ENCODE data around the gene PRMT1.

- TF ChIP-seq, protein P1, sequence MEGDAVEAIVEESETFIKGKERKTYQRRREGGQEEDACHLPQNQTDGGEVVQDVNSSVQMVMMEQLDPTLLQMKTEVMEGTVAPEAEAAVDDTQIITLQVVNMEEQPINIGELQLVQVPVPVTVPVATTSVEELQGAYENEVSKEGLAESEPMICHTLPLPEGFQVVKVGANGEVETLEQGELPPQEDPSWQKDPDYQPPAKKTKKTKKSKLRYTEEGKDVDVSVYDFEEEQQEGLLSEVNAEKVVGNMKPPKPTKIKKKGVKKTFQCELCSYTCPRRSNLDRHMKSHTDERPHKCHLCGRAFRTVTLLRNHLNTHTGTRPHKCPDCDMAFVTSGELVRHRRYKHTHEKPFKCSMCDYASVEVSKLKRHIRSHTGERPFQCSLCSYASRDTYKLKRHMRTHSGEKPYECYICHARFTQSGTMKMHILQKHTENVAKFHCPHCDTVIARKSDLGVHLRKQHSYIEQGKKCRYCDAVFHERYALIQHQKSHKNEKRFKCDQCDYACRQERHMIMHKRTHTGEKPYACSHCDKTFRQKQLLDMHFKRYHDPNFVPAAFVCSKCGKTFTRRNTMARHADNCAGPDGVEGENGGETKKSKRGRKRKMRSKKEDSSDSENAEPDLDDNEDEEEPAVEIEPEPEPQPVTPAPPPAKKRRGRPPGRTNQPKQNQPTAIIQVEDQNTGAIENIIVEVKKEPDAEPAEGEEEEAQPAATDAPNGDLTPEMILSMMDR (IDR thresholded peaks at IDR 0.05), result no peak
- TF ChIP-seq POLR2A (IDR thresholded peaks at IDR 0.05) (no peak), POLR2AphosphoS5 (IDR thresholded peaks at IDR 0.05) (no peak)
These were observed 25.1 kb upstream of the PRMT1 start for GRCh38 chr19:49651820-49652550.

All from transverse colon (tissue), 4 donors.